ENCODE data around the gene IRF3.
A peak's percentile ranks its signal among the peaks of the same experiment; 100 is the strongest.

The IRF3 gene

DNA sequence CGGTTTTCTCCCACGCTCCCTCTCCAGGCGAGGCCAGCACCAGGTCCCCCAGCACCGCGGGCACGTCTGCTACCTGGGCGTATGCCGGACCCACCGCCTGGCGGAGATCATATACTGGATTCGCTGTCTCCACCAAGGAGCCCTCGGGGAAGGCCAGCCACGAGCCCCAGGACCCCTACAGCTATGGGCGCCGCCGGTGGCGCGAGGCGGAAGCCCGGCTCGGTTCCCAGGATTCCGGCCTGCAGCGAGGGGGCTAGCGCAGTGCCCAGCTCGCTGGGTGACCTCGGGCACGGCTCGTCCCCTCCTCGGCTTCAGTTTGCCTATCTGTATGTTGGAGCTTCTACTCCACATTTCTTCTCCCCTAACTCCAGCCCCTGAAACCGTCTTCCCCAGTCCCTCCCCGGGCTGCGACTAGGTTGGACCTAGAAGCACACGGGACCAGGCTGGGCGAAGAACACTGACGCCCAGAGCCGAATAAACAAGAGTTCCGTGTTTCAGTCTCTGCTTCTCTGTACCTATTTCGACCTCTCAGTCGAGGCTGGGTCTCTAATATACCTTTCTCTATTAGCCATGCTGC is 24.5 kb upstream of the IRF3 start:
- H3K36me3 Mint-ChIP-seq, result peaks cover 45% of the 10 kb centered on the region
- H3K27ac Mint-ChIP-seq, result peak overlapping the region; percentile 18
- no peak for ATAC-seq
- H3K4me3 Mint-ChIP-seq, result peak overlapping the region; percentile 73
- no peaks in the 10 kb centered on the region for H3K9me3 Mint-ChIP-seq
- peaks cover 46% of the 10 kb centered on the region for H3K4me1 Mint-ChIP-seq
- peaks cover 41% of the 10 kb centered on the region for H3K27me3 Mint-ChIP-seq

DNA sequence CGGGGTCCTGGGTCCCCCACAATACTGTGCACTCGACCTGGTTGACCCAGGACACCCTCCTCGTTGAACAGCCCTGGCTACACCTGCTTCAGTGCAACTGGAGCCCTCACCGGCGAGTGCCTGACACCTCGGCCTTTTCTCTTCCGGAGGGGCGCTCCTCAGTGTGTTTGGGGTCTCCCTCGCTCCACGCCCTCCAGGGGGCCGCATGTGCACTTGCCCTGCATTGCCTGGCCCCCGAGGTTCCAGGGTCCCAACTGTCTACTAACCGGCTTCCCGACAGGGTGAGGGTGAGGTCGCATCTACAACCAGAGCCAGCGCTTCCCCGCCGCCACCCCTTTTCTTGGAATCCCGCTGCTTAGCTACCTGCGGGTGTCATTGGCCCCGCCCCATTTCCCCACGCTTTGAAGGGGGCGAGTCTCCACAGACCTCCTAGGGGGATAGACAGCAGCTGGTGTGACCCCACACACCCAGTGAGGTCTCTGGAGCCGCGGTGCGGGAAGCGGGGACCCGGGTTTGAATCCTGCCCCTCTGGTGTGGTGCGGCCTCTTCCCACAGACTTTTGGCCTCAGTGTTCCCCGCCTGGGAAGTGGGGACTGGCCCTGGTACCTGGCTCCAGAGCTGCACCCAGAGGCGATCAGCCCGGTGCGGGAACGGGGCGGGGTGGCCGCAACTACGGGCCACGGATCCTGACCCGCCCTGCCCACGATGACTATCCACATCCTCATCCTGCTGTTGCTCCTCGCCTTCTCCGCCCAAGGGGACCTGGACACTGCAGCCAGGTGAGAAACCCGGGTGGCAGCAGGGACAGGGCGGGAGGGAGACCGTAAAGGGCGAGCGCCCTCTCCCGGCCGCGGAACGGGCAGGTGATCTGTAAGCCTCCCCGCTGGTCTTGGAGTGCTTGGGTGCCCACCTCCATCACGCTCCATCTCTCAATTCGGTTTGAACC is 23.7 kb upstream of the IRF3 start, which contains the start of gene ADM5:
TSS of gene ADM5 (plus strand) at position 462 of the 946 bp plus-strand sequence. CDS start at position 706, 244 bp downstream.
- H3K27me3 Mint-ChIP-seq, result peaks cover 41% of the 10 kb centered on the region
- H3K4me3 Mint-ChIP-seq, result peak within 1 kb of the TSS; percentile 73
- peaks cover 48% of the 10 kb centered on the region for H3K4me1 Mint-ChIP-seq
- ATAC-seq, result peak; percentile 32
- peaks cover 53% of the 10 kb centered on the region for H3K36me3 Mint-ChIP-seq
- H3K27ac Mint-ChIP-seq, result no peak within 1 kb of the TSS
- no peaks in the 10 kb centered on the region for H3K9me3 Mint-ChIP-seq

DNA sequence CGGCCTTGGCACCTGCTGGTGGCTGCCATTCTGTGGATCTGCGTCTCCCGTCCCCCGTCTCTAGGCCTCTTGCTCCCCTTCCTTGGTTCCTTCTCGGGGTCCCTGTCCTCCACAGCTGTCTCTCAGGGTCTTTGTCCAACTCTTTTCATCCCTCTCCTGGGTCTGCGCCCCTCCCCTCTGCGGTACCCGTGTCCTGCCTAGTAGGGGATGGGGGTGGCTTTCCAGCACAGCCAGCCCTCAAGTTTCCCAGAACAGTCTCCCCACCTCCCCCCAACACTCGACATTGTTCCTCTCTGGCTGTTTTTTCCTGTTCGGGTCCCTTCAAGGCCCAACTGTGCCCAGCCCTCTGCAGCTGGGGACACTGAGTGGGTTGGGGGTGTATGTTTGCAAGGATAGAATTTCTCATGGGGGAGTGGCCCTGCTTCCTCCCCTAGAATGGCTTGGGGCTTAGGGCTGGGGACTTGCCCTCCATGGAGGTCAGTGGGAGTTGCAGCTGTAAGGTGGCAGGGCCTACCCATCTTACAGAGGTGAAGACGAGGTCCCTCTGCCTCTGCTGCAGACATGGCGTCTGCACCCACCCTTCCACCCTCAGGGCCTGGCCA is 23.0 kb upstream of the IRF3 start:
- H3K36me3 Mint-ChIP-seq, result peaks cover 60% of the 10 kb centered on the region
- H3K27ac Mint-ChIP-seq, result no peak overlapping the region
- H3K4me1 Mint-ChIP-seq, result peaks cover 56% of the 10 kb centered on the region

DNA sequence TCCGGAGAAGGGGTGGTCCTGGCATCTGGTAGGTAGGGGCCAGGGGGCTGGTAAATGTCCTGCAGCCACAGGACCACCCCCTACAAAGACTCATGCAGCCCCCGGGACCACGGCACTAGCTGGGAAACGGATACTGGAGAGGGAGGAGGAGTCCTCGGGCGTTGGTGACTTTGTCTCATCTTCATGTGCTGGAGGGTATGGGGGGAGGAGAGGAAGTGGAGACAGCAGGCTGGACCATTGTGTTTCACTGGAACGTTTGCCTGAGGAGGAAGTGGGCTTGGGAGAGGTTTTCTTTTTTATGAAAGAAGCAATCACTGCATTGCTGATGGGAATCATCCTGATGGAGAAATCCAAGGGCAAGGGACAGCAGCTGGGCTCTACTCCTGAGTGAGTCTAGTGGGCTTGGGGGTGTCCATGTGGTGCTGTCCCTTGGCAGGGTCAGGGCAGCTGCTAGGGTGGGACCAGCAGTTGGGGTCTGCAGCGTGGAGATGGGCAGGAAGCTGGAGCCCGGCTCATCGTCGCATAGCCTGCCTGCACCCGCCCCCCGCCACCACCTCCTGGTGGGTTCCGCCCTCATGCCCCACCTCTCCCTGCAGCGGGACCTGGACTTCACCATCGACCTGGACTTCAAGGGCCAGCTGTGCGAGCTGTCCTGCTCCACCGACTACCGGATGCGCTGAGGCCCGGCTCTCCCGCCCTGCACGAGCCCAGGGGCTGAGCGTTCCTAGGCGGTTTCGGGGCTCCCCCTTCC is 22.1 kb upstream of the IRF3 start:
- H3K27me3 Mint-ChIP-seq, result peaks cover 36% of the 10 kb centered on the region

More for the DNA sequence above, 23.0 kb upstream of the IRF3 start:
- ATAC-seq, result no peak
- Mint-ChIP-seq H3K4me3 (no peak overlapping the region), H3K9me3 (no peaks in the 10 kb centered on the region), H3K27me3 (peaks cover 41% of the 10 kb centered on the region)

DNA sequence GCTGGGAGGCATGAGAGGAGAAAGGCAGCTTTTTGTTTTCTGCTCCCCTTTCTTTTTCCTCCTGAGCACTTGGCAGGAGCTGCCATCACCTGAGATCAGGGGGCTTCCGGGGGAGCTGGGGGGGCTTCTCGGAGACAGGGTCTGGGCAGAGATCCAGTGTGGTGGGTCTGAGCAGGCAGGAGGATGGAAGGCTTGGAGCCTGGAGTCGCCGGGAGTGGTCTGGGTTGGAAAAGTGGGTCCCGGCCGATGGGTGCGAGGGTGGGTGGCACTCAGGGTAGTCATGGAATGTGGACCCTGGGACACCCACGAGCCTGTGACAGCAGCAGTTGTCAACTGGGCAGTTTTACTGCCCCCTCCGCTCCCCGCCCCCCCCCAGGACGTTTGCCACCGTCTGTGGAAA is 21.5 kb upstream of the IRF3 start:
- H3K36me3 Mint-ChIP-seq, result peaks cover 68% of the 10 kb centered on the region
- ATAC-seq, result no peak
- H3K27me3 Mint-ChIP-seq, result peaks cover 30% of the 10 kb centered on the region
- no peak overlapping the region for H3K27ac Mint-ChIP-seq
- no peak overlapping the region for H3K4me3 Mint-ChIP-seq
- no peaks in the 10 kb centered on the region for H3K9me3 Mint-ChIP-seq
- peaks cover 57% of the 10 kb centered on the region for H3K4me1 Mint-ChIP-seq

More for the DNA sequence above, 22.1 kb upstream of the IRF3 start:
- H3K27ac Mint-ChIP-seq, result no peak overlapping the region
- peaks cover 57% of the 10 kb centered on the region for H3K4me1 Mint-ChIP-seq
- no peaks in the 10 kb centered on the region for H3K9me3 Mint-ChIP-seq
- H3K4me3 Mint-ChIP-seq, result no peak overlapping the region
- H3K36me3 Mint-ChIP-seq, result peaks cover 63% of the 10 kb centered on the region
- no peak for ATAC-seq

DNA sequence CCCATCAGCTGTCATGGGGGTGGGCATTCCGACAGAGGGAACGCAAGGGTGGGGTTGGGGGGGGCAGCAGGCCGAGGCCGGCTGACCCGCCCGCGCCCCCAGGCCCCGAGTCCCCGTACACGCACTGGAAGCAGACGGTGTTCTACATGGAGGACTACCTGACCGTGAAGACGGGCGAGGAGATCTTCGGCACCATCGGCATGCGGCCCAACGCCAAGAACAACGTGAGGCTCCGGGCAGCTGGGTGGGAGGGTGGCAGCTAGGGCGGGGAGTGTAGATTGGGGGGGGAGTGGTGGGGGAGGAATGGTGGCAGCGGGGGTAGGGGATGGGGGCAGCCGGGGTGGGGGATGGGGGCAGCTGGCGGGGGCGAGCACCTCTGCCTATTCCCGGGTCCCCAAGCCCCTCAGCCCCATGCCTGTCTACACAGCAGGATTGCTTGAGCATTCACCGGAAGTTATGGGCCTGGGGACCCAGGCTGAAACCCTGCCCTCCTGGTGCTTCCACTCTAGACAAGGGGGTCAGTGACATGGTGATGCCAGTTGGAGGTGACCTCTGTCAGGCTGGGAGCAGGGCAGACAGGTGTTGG is 20.9 kb upstream of the IRF3 start:
- H3K4me1 Mint-ChIP-seq, result peaks cover 57% of the 10 kb centered on the region
- peaks cover 27% of the 10 kb centered on the region for H3K27me3 Mint-ChIP-seq
- no peaks in the 10 kb centered on the region for H3K9me3 Mint-ChIP-seq
- no peak for ATAC-seq
- no peak overlapping the region for H3K4me3 Mint-ChIP-seq
- H3K27ac Mint-ChIP-seq, result no peak overlapping the region
- peaks cover 72% of the 10 kb centered on the region for H3K36me3 Mint-ChIP-seq

DNA sequence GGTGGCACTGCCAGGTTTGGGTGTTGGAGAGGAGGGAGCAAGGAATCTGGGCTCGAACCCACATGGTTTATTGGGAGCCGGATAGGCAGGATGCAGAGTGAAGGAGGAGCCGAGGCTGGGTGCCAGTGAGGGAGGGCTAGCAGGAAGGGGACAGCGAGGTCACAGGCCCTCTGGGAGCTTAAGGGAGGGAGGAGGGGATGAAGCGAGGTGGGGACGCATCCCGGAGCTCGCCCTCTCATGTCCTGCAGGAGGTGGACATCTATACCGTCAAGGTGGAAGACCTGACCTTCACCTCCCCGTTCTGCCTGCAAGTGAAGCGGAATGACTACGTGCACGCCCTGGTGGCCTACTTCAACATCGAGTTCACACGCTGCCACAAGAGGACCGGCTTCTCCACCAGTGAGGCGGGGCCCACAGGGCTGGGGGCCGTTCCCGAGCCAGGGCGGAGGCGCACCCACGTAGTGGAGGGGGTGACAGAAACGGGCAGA is 20.2 kb upstream of the IRF3 start:
- no peak overlapping the region for H3K4me3 Mint-ChIP-seq
- peaks cover 75% of the 10 kb centered on the region for H3K36me3 Mint-ChIP-seq
- peaks cover 55% of the 10 kb centered on the region for H3K4me1 Mint-ChIP-seq
- no peaks in the 10 kb centered on the region for H3K9me3 Mint-ChIP-seq
- peak overlapping the region; percentile 58 for H3K27ac Mint-ChIP-seq
- H3K27me3 Mint-ChIP-seq, result peaks cover 20% of the 10 kb centered on the region
- ATAC-seq, result no peak

DNA sequence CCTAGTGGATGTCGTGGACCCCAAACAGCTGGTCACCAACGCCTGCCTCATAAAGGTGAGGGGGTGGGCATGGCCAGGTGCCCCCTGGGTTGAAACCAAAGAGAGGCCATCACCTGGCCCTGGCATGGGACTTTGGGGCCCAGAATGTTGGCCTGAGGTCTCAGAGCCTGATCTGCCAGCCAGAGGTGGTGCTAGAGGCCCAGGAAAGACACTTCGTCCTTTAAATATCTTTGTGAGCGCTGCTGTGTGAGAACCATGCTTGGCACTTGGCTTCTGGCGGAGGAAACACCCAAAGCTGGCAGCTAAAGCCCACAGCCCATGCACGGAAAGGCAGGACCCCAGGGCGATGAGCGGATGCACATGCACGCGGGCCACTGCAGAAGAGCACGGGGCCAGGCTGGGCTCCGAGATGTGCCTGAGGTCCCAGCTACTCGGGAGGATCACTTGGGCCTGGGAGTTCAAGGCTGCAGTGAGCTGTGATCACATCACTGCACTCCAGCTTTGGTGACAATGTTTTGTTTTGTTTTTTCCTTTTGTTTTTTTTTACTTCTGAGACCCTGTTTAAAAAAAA is 19.4 kb upstream of the IRF3 start:
- no peak for ATAC-seq
- Mint-ChIP-seq H3K9me3 (no peaks in the 10 kb centered on the region), H3K27me3 (peaks cover 12% of the 10 kb centered on the region), H3K27ac (peak overlapping the region; percentile 58), H3K36me3 (peaks cover 73% of the 10 kb centered on the region), H3K4me1 (peaks cover 55% of the 10 kb centered on the region), H3K4me3 (no peak overlapping the region)

DNA sequence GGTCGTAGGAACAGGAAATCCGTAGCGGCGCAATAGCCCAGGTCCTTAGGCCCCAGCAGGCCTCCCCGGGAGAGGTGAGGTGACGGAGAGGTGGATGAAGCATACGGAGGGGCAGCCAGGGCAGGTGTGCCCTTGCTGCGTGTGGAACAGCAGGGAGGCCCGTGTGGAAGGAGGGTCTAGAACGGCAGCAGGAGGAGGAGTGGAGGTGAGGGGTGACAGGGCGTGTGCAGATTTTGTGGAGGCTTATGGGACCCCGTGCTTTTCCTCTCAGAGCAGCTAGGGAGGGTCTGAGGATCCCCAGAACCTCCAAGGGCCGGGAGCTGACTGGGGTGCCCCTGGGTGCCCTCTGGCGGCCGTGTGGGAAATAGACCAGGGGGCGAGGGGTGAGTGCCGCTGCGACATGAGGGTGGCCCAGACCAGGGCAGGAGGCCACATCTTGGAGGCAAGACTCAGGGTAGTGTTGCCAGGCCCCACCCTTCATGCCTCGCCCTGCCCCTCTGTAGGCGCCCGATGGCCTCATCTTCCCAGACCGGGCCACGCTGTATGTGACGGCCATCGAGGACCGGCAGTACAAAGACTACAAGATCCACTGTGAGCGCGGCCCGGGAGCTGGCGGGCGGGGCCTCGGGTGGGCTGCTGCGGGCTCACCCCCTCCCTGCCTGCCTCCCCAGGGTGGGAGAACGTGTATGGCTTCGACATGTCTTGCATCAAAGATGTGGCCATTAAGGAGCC is 18.8 kb upstream of the IRF3 start:
- Mint-ChIP-seq H3K4me3 (no peak overlapping the region), H3K27me3 (peaks cover 6% of the 10 kb centered on the region), H3K27ac (peak overlapping the region; percentile 57), H3K4me1 (peaks cover 55% of the 10 kb centered on the region), H3K36me3 (peaks cover 73% of the 10 kb centered on the region), H3K9me3 (no peaks in the 10 kb centered on the region)
- ATAC-seq, result no peak

DNA sequence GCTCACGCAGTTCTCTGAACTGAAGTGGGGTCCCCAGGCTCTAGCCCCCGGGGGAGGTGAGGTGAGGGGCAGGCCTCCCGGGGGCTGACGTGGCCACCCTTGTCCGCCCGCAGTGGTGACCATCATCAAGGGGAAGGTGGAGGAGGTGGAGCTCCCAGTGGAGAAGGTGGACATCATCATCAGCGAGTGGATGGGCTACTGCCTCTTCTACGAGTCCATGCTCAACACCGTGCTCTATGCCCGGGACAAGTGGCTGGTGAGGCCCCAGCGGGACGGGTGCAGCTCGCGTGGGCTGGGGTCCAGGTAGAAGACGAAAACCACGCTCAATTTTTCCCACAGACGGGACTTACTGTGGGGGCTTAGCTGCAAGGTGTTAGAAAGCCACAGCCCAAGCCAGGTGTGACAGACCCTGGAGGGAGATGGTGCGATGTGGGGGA is 18.2 kb upstream of the IRF3 start:
- no peak for ATAC-seq
- Mint-ChIP-seq H3K27ac (peak overlapping the region; percentile 57), H3K4me1 (peaks cover 55% of the 10 kb centered on the region), H3K9me3 (no peaks in the 10 kb centered on the region), H3K36me3 (peaks cover 67% of the 10 kb centered on the region), H3K27me3 (no peaks in the 10 kb centered on the region), H3K4me3 (no peak overlapping the region)

DNA sequence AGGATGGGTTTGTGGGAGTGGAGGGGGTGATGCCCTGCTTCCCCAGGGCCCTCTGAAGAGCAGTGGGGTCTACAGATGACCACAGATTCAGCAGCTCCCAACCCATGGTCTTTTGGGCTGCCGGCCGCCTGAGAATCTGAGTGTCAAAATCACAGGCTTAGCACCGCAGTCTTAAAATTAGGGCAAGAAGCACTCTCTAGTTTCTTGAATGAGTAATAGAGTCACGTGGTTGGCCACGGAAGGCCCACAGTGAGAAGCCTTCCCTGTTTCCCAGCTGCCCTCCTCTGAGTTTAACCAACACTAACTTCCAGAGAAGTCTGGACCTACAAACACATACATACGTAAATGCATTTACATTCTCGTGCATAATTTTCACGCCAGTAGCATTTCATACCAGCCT is 16.6 kb upstream of the IRF3 start:
- Mint-ChIP-seq H3K4me1 (peaks cover 55% of the 10 kb centered on the region), H3K27me3 (no peaks in the 10 kb centered on the region), H3K4me3 (no peak overlapping the region), H3K9me3 (no peaks in the 10 kb centered on the region), H3K36me3 (peaks cover 54% of the 10 kb centered on the region), H3K27ac (no peak overlapping the region)
- no peak for ATAC-seq

DNA sequence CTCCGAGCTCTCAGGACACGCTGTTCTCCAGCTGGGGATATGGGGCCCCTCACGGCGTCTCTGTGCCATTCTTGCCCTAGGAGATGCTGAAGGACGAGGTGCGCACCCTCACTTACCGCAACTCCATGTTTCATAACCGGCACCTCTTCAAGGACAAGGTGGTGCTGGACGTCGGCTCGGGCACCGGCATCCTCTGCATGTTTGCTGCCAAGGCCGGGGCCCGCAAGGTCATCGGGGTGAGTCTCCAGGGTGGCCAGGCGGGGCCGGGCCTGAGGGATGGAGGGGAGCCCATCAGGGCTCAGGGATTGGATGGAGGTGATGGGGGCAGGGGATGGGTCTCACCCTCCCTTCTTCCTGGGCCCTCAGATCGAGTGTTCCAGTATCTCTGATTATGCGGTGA is 16.2 kb upstream of the IRF3 start:
- Mint-ChIP-seq H3K4me1 (peaks cover 55% of the 10 kb centered on the region), H3K27me3 (no peaks in the 10 kb centered on the region), H3K4me3 (no peak overlapping the region), H3K27ac (no peak overlapping the region), H3K9me3 (no peaks in the 10 kb centered on the region), H3K36me3 (peaks cover 49% of the 10 kb centered on the region)
- no peak for ATAC-seq

DNA sequence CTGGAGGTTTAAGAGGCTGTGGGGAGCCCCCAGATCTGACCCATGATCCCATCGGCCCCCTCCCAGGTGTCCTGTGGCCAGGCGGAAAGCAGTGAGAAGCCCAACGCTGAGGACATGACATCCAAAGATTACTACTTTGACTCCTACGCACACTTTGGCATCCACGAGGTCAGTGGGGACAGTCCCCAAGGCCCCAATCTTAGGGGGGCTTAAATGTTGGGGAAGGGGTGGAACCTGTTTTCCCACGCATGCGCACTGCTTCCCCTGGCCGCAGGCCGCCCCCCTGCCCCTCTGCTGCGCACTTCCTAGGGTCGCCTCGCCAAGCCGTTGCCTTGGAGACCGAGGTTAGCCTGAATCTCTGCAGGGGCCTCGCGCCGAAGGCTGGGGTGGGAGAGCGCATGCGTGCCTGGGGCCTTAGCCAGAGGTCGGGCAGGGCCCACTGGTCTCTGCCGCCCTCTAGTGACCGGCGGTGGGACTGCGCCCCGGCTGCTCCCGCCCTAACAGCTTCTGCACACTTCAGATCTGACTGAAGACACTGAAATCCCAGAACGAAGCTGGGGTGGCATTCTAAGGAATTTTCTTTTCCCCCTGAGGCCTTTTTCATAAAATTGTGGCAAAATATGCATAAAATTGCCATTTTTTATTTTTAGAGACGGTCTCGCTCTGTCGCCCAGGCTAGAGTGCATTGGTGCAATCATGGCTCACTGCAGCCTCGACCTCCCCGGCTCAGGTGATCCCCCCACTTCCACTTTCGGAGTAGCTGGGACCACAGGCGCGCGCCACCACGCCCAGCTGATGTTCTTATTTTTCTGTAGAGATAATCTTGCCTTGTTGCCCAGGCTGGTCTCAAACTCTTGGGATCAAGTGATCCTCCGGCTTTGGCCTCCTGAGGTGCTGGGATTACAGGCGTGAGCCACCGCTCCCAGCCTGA is 15.0 kb upstream of the IRF3 start:
- Mint-ChIP-seq H3K4me3 (peak overlapping the region; percentile 91), H3K27ac (peak overlapping the region; percentile 96)

More for the DNA sequence above, 15.0 kb upstream of the IRF3 start:
- Mint-ChIP-seq H3K27me3 (no peaks in the 10 kb centered on the region), H3K36me3 (peaks cover 43% of the 10 kb centered on the region), H3K9me3 (no peaks in the 10 kb centered on the region), H3K4me1 (peaks cover 60% of the 10 kb centered on the region)
- ATAC-seq, result peak; percentile 9
